BJ (cell line): ENCODE data around the gene TRAK2. TPM values are rescaled to one million over a fixed set of nuclear protein-coding genes. Genes with fewer than 3 reads are reported as not detected.

Experiments
- CTCF ChIA-PET: fragments of 350-600 bp; formaldehyde crosslinking; extraction: SDS; loops from one replicate; lab custom pipeline; 2021; ENCODE audit warnings: antibody characterized with exemption, inconsistent platforms; lab: Yijun Ruan, JAX
- POLR2A ChIA-PET: fragments of 300-600 bp; sonication (Branson Sonifier 250); formaldehyde crosslinking; extraction: SDS; loops from one replicate; lab custom pipeline; 2021; ENCODE audit warnings: antibody characterized with exemption; lab: Charles Lee
- DNase-seq: peaks from one replicate; pipeline ENCODE4 v3.0.0-alpha.2; 2011; ENCODE audit warnings: low read depth
- H3K27me3 ChIP-seq: 2 replicates; pipeline ENCODE4 v1.6.0; 2011; ENCODE audit warnings: low read length; ENCODE audit not compliant: control insufficient read depth, insufficient read depth
- H3K36me3 ChIP-seq: 2 replicates; pipeline ENCODE4 v1.5.1; 2011; ENCODE audit warnings: low read length; ENCODE audit not compliant: control insufficient read depth, insufficient read depth
- H3K4me3 ChIP-seq: 2 replicates; pipeline ENCODE4 v1.5.1; 2011; ENCODE audit warnings: low read depth, mild to moderate bottlenecking, control low read depth, low read length
- CTCF ChIP-seq: IDR thresholded peaks from 2 replicates; pipeline ENCODE4 v1.5.1; 2011; ENCODE audit warnings: low read depth, mild to moderate bottlenecking, control low read depth, inconsistent platforms, low read length, moderate library complexity; ENCODE audit not compliant: insufficient read depth
- polyA plus RNA-seq: library from polyadenylated mRNA; depleted of rRNA; stranded (reverse); fragments of >200 nt; gene quantifications from 2 replicates; pipeline ENCODE4 v1.2.3, GENCODE V29; 2011

TRAK2 gene
- polyA plus RNA-seq, 1 experiment: 25.3 TPM

GRCh38 chr2:201413552-201413951 lies 37.7 kb downstream of the TRAK2 start:
- H3K4me3 ChIP-seq: no peak overlapping the region
- ChIA-PET CTCF (no interaction called here), POLR2A (no interaction called here)
- no peaks in the 10 kb centered on the region for H3K36me3 ChIP-seq
- no peak for TF ChIP-seq CTCF
- H3K27me3 ChIP-seq: no peaks in the 10 kb centered on the region
- no peak for DNase-seq

- H3K27me3 ChIP-seq: no peaks in the 10 kb centered on the region
- POLR2A ChIA-PET: no interaction called here
- no peak for DNase-seq
- CTCF ChIA-PET: no interaction called here
- no peaks in the 10 kb centered on the region for H3K36me3 ChIP-seq
- TF ChIP-seq CTCF: no peak
- no peak overlapping the region for H3K4me3 ChIP-seq
Observed at GRCh38 chr2:201413143-201413542, 38.1 kb downstream of the TRAK2 start.

GRCh38 chr2:201411421-201411820 lies 39.8 kb downstream of the TRAK2 start:
- TF ChIP-seq CTCF: no peak
- Histone ChIP-seq H3K4me3 (no peak overlapping the region), H3K36me3 (no peaks in the 10 kb centered on the region), H3K27me3 (no peaks in the 10 kb centered on the region)
- no peak for DNase-seq
- CTCF ChIA-PET: no interaction called here
- POLR2A ChIA-PET: no interaction called here

GRCh38 chr2:201408931-201409330 lies 42.3 kb downstream of the TRAK2 start:
- H3K4me3 ChIP-seq: no peak overlapping the region
- no peak for TF ChIP-seq CTCF
- CTCF ChIA-PET: no interaction called here
- no peak for DNase-seq
- H3K36me3 ChIP-seq: no peaks in the 10 kb centered on the region
- H3K27me3 ChIP-seq: no peaks in the 10 kb centered on the region
- POLR2A ChIA-PET: no interaction called here

- CTCF ChIA-PET: no interaction called here
- no peak for DNase-seq
- no peak for TF ChIP-seq CTCF
- H3K27me3 ChIP-seq: no peaks in the 10 kb centered on the region
- H3K36me3 ChIP-seq: no peaks in the 10 kb centered on the region
- POLR2A ChIA-PET: no interaction called here
- H3K4me3 ChIP-seq: no peak overlapping the region
Observed at GRCh38 chr2:201407265-201407664, 44.0 kb downstream of the TRAK2 start.
